Heart right ventricle (tissue), 16 donors: ENCODE data around the gene MTCL1. TPM values are rescaled to one million over a fixed set of nuclear protein-coding genes. Genes with fewer than 3 reads are reported as not detected.

Experiments
- ATAC-seq, 8 donors: fragments of 200-7000 bp; cut with Tn5 transposase; one replicate each; pipeline ENCODE4 v1.9.1; 2020; ENCODE audit warnings: mild to moderate bottlenecking in 8 of 8, moderate library complexity in 8 of 8, moderate number of reproducible peaks in 1 of 8
- DNase-seq, 2 donors: peaks; one replicate each; pipeline ENCODE4 v3.0.0-alpha.2; 2020
- H3K27ac ChIP-seq, 10 donors: fragments of 200-600 bp; sonication (generic) in 2 of 10; one replicate each; pipeline versions ENCODE4 v1.5.0 to v1.8.0; 2020 to 2022; ENCODE audit warnings: mild to moderate bottlenecking in 3 of 10
- H3K27me3 ChIP-seq, 7 donors: fragments of 200-600 bp; one replicate each; pipeline ENCODE4 v1.8.0; 2021 to 2022; ENCODE audit warnings: mild to moderate bottlenecking in 2 of 7
- H3K36me3 ChIP-seq, 9 donors: fragments of 200-600 bp; sonication (generic) in 1 of 9; one replicate each; pipeline versions ENCODE4 v1.5.0 to v1.8.0; 2020 to 2022; ENCODE audit warnings: mild to moderate bottlenecking in 2 of 9
- H3K4me1 ChIP-seq, 9 donors: fragments of 200-600 bp; sonication (generic) in 1 of 9; one replicate each; pipeline versions ENCODE4 v1.5.0 to v1.8.0; 2020 to 2022; ENCODE audit warnings: mild to moderate bottlenecking in 4 of 9
- H3K4me3 ChIP-seq, 10 donors: fragments of 200-600 bp; sonication (generic) in 2 of 10; one replicate each; pipeline versions ENCODE4 v1.5.0 to v1.8.0; 2020 to 2022; ENCODE audit warnings: mild to moderate bottlenecking in 7 of 10, moderate library complexity in 2 of 10
- H3K9me3 ChIP-seq, 11 donors: fragments of 200-600 bp in 10 of 11; sonication (generic) in 2 of 11; one replicate each; pipeline versions ENCODE4 v1.5.0 to v1.8.0; 2013 to 2022; ENCODE audit warnings: mild to moderate bottlenecking in 2 of 11, control low read depth in 1 of 11, moderate library complexity in 1 of 11
- WGBS, 2 donors: extraction: QIAGEN DNeasy Blood & Tissue Kit; methylation state at CpG; one replicate each; pipeline ENCODE4 v1.1.7; 2013; ENCODE audit warnings: inconsistent platforms in 1 of 2; 5-methylcytosine and 5-hydroxymethylcytosine counted together
- intact Hi-C, 10 donors: fragments of 100-400 bp; cut with DNase I; formaldehyde crosslinking; loops; one replicate each; pipeline versions ENCODE4 v1.11.1 to v1.14.2; 2022
- polyA plus RNA-seq, 2 donors: library from polyadenylated mRNA; stranded (reverse); fragments of 200-250 nt; gene quantifications; one replicate each; pipeline ENCODE4 v1.2.3, GENCODE V29; 2013
- total RNA-seq, 10 donors: library from RNA; stranded (reverse); fragmentation: NEBNext Ultra II Directional in 3 of 10; extraction: Animal tissue kit (Norgen Biotek cat#: 25700) in 3 of 10; gene quantifications; one replicate each; pipeline versions ENCODE4 v1.2.1 to v1.2.4, GENCODE V29; 2021 to 2023
- TF ChIP-seq, protein P1 (sequence below), 9 donors: fragments of 200-600 bp; sonication (generic) in 2 of 9; IDR thresholded peaks; one replicate each; pipeline versions ENCODE4 v1.5.0 to v1.8.0; 2021 to 2022; ENCODE audit warnings: antibody characterized with exemption in 9 of 9, mild to moderate bottlenecking in 5 of 9, moderate library complexity in 1 of 9
- donor health status: Arrhythmogenic right ventricular cardiomyopathy.
- donor health status: ischemic (EF 13 %, LVEDD 7.1; RV severe dilation, severe dysfunction).
- donor health status: healthy with polysubstance abuse.
- donor health status: DM: no; HTN: yes; CAD: no.
- donor health status: DM: no; HTN: no; CAD: no.
- donor health status: ischemic (EF 25% LVEDD 6.9; RV normal size, moderate dysfunction).
- donor health status: ischemic (EF 25% LVEDD 5.7; RV mildly dilated, moderate dysfunction).
- donor health status: healthy.
- donor health status: DM: yes; HTN: yes; CAD: no.
- donor health status: Ischemic cardiomyopathy.
- donor health status: ischemic (EF 35%, LVEDD 5.7; RV mildly dilated, moderate dysfunction).
- donor health status: nonischemic (EF 11% LVEDD 7.7; RV severe dilation, severe dysfunction).
- donor health status: DM: yes; HTN: yes; CAD: no.
- donor health status: PGD.
- donor health status: ischemic (EF 29% LVEDD 5.4; RV normal size, mild dysfunction).
- donor health status: nonischemic (EF 23%, LVEDD 6.1; RV moderate dilation, normal function).

MTCL1 gene
- total and polyA plus RNA-seq, 12 donors: 1.9 to 17.2 (median 8.8) TPM

GRCh38 chr18:8783335-8783993 is 78.1 kb downstream of the MTCL1 start:
- Histone ChIP-seq H3K27me3 (no peaks in the 10 kb centered on the region), H3K4me1 (no peaks in the 10 kb centered on the region), H3K27ac (no peak overlapping the region), H3K4me3 (no peak overlapping the region), H3K9me3 (no peaks in the 10 kb centered on the region), H3K36me3 (peaks cover 0 to 17% (median 0%) of the 10 kb centered on the region in 9 donors)
- intact Hi-C loops: loop anchor here in 1 of 10 donors (5.0 kb wide), 1 partner anchor 49 kb away; no protein-coding TSS in a partner anchor
- 95 to 96% methylated on average over 28 of the region's 28 CpGs for WGBS, 2 donors
- no peak for DNase-seq
- no peak for ATAC-seq
- TF ChIP-seq, protein P1, sequence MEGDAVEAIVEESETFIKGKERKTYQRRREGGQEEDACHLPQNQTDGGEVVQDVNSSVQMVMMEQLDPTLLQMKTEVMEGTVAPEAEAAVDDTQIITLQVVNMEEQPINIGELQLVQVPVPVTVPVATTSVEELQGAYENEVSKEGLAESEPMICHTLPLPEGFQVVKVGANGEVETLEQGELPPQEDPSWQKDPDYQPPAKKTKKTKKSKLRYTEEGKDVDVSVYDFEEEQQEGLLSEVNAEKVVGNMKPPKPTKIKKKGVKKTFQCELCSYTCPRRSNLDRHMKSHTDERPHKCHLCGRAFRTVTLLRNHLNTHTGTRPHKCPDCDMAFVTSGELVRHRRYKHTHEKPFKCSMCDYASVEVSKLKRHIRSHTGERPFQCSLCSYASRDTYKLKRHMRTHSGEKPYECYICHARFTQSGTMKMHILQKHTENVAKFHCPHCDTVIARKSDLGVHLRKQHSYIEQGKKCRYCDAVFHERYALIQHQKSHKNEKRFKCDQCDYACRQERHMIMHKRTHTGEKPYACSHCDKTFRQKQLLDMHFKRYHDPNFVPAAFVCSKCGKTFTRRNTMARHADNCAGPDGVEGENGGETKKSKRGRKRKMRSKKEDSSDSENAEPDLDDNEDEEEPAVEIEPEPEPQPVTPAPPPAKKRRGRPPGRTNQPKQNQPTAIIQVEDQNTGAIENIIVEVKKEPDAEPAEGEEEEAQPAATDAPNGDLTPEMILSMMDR (IDR thresholded peaks at IDR 0.05): no peak

GRCh38 chr18:8783994-8784530 is 78.7 kb downstream of the MTCL1 start:
- H3K4me1 ChIP-seq: no peaks in the 10 kb centered on the region
- no peaks in the 10 kb centered on the region for H3K9me3 ChIP-seq
- DNase-seq: no peak
- WGBS, 2 donors: 96 to 97% methylated on average over 35 of the region's 35 CpGs
- intact Hi-C loops: loop anchor here in 1 of 10 donors (5.0 kb wide), 1 partner anchor 48 kb away; no protein-coding TSS in a partner anchor
- no peak overlapping the region for H3K4me3 ChIP-seq
- H3K27me3 ChIP-seq: no peaks in the 10 kb centered on the region
- ATAC-seq: no peak
- peaks cover 0 to 17% (median 0%) of the 10 kb centered on the region in 9 donors for H3K36me3 ChIP-seq
- H3K27ac ChIP-seq: no peak overlapping the region
- TF ChIP-seq, protein P1 (IDR thresholded peaks at IDR 0.05): no peak

- 95% methylated on average over 24 of the region's 24 CpGs for WGBS, 2 donors
- Histone ChIP-seq H3K27ac (no peak overlapping the region), H3K9me3 (no peaks in the 10 kb centered on the region), H3K36me3 (peaks cover 0 to 17% (median 0%) of the 10 kb centered on the region in 9 donors), H3K27me3 (no peaks in the 10 kb centered on the region), H3K4me3 (no peak overlapping the region), H3K4me1 (no peaks in the 10 kb centered on the region)
- no peak for ATAC-seq
- intact Hi-C loops: no loop called here
- TF ChIP-seq, protein P1 (IDR thresholded peaks at IDR 0.05): no peak
- no peak for DNase-seq
Observed at GRCh38 chr18:8785261-8785660, 79.9 kb downstream of the MTCL1 start.

- DNase-seq (no peak), ATAC-seq (no peak)
- 92 to 94% methylated on average over 30 of the region's 30 CpGs for WGBS, 2 donors
- no peaks in the 10 kb centered on the region for H3K4me1 ChIP-seq
- H3K36me3 ChIP-seq: peaks cover 0 to 17% (median 0%) of the 10 kb centered on the region in 9 donors
- H3K27me3 ChIP-seq: no peaks in the 10 kb centered on the region
- no peak overlapping the region for H3K4me3 ChIP-seq
- TF ChIP-seq, protein P1 (IDR thresholded peaks at IDR 0.05): no peak
- intact Hi-C loops: no loop called here
- no peaks in the 10 kb centered on the region for H3K9me3 ChIP-seq
- H3K27ac ChIP-seq: no peak overlapping the region
Observed at GRCh38 chr18:8785855-8786482, 80.6 kb downstream of the MTCL1 start.
